ENCODE results near the gene NT5C.

DNA sequence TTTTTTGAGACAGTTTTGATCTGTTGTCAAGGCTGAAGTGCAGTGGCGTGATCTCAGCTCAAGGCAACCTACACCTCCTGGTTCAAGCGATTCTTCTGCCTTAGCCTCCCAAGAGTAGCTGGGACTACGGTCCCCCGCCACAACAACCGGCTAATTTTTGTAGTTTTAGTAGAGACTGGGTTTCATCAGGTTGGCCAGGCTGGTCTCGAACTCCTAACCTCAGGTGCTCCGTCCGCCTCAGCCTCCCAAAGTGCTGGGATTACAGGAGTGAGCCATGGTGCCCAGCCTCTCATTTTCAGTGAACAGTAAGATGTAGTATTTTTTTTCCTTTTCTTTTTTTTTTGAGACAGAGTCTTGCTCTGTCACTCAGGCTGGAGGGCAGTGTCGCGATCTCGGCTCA lies 43.5 kb upstream of the NT5C start:
- TF ChIP-seq CTCF (IDR thresholded peaks at IDR 0.05 in 2 of 3, conservative IDR thresholded peaks at IDR 0.05 in 1 of 3; ENCODE audit: borderline replicate concordance in 1 of 3, insufficient read depth in 1 of 3, low read depth in 2 of 3, low read length in 2 of 3) (no peak), ZBTB33 (IDR thresholded peaks at IDR 0.05; ENCODE audit: extremely low read depth, insufficient replicate concordance, low read length) (no peak), YY1 (IDR thresholded peaks at IDR 0.05; ENCODE audit: extremely low read depth, insufficient replicate concordance, low read depth, low read length) (no peak), EZH2 (IDR thresholded peaks at IDR 0.05) (no peak), RAD21 (IDR thresholded peaks at IDR 0.05; ENCODE audit: low read depth) (no peak), POLR2AphosphoS5 (IDR thresholded peaks at IDR 0.05; ENCODE audit: low read depth, low read length) (no peak), EZH2phosphoT487 (IDR thresholded peaks at IDR 0.05; ENCODE audit: borderline replicate concordance) (no peak), ELF1 (IDR thresholded peaks at IDR 0.05; ENCODE audit: borderline replicate concordance, low read depth) (no peak), CEBPB (IDR thresholded peaks at IDR 0.05; ENCODE audit: low read depth) (no peak), POLR2A (IDR thresholded peaks at IDR 0.05; ENCODE audit: borderline replicate concordance, extremely low read depth, insufficient read depth, insufficient read length) (no peak), SIN3A (IDR thresholded peaks at IDR 0.05; ENCODE audit: low read depth) (no peak), ZNF274 (IDR thresholded peaks at IDR 0.05; ENCODE audit: low read depth, low read length) (no peak)
- TF ChIP-seq, protein P1, sequence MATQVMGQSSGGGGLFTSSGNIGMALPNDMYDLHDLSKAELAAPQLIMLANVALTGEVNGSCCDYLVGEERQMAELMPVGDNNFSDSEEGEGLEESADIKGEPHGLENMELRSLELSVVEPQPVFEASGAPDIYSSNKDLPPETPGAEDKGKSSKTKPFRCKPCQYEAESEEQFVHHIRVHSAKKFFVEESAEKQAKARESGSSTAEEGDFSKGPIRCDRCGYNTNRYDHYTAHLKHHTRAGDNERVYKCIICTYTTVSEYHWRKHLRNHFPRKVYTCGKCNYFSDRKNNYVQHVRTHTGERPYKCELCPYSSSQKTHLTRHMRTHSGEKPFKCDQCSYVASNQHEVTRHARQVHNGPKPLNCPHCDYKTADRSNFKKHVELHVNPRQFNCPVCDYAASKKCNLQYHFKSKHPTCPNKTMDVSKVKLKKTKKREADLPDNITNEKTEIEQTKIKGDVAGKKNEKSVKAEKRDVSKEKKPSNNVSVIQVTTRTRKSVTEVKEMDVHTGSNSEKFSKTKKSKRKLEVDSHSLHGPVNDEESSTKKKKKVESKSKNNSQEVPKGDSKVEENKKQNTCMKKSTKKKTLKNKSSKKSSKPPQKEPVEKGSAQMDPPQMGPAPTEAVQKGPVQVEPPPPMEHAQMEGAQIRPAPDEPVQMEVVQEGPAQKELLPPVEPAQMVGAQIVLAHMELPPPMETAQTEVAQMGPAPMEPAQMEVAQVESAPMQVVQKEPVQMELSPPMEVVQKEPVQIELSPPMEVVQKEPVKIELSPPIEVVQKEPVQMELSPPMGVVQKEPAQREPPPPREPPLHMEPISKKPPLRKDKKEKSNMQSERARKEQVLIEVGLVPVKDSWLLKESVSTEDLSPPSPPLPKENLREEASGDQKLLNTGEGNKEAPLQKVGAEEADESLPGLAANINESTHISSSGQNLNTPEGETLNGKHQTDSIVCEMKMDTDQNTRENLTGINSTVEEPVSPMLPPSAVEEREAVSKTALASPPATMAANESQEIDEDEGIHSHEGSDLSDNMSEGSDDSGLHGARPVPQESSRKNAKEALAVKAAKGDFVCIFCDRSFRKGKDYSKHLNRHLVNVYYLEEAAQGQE (IDR thresholded peaks at IDR 0.05; ENCODE audit: low read depth) = no peak
- TF ChIP-seq, protein P2, sequence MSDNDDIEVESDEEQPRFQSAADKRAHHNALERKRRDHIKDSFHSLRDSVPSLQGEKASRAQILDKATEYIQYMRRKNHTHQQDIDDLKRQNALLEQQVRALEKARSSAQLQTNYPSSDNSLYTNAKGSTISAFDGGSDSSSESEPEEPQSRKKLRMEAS (IDR thresholded peaks at IDR 0.05) = no peak

Measured in HCT116 (cell line).